Measurements from ENCODE around the gene WIPF2.

WIPF2 gene, protein sequence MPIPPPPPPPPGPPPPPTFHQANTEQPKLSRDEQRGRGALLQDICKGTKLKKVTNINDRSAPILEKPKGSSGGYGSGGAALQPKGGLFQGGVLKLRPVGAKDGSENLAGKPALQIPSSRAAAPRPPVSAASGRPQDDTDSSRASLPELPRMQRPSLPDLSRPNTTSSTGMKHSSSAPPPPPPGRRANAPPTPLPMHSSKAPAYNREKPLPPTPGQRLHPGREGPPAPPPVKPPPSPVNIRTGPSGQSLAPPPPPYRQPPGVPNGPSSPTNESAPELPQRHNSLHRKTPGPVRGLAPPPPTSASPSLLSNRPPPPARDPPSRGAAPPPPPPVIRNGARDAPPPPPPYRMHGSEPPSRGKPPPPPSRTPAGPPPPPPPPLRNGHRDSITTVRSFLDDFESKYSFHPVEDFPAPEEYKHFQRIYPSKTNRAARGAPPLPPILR

GRCh38 chr17:40218740-40219593, at the start of gene WIPF2:
Gene WIPF2, plus strand, starts transcription at chr17:40219304. Its CDS starts 37,156 bp downstream, at chr17:40256460.
- Histone ChIP-seq H3K27ac (peak within 1 kb of the TSS; percentile 91), H3K79me2 (peaks cover 24% of the 10 kb centered on the region), H3K9ac (peak within 1 kb of the TSS; percentile 70), H3K4me3 (ENCODE audit: low read depth, low read length) (peak within 1 kb of the TSS; percentile 86), H3K9me3 (ENCODE audit: control insufficient read depth, low read length) (no peaks in the 10 kb centered on the region), H3K4me1 (peaks cover 6% of the 10 kb centered on the region), H2AFZ (peak within 1 kb of the TSS; percentile 95), H3K27me3 (ENCODE audit: control insufficient read depth, insufficient read depth, low read length) (no peaks in the 10 kb centered on the region), H3K4me2 (ENCODE audit: low read length) (peak within 1 kb of the TSS; percentile 89), H3K36me3 (ENCODE audit: control insufficient read depth, insufficient read depth, low read length) (no peaks in the 10 kb centered on the region)
- peak; percentile 88 for TF ChIP-seq CTCF (IDR thresholded peaks at IDR 0.05)

DNA sequence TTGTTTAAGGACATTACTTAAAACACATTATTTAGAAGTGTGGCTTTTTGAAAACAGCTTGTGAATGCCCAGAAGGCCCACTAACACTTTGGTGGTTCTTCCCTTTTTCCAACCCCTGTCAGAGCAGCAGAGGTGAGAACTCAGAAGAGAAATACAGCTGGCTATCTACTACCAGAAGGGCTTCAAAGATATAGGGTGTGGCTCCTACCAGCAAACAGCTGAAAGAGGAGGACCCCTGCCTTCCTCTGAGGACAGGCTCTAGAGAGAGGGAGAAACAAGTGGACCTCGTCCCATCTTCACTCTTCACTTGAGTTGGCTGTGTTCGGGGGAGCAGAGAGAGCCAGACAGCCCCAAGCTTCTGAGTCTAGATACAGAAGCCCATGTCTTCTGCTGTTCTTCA, 48.8 kb upstream of the WIPF2 start:
- no peak overlapping the region for H3K27ac ChIP-seq

DNA sequence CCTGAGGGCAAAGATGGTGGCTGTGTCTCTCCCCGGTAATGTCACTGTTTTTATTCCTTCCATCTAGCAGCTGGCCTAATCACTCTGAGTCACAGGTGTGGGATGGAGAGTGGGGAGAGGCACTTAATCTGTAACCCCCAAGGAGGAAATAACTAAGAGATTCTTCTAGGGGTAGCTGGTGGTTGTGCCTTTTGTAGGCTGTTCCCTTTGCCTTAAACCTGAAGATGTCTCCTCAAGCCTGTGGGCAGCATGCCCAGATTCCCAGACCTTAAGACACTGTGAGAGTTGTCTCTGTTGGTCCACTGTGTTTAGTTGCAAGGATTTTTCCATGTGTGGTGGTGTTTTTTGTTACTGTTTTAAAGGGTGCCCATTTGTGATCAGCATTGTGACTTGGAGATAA, 47.4 kb upstream of the WIPF2 start:
- no peak overlapping the region for H2AFZ ChIP-seq
- peaks cover 2% of the 10 kb centered on the region for H3K79me2 ChIP-seq
- no peaks in the 10 kb centered on the region for H3K36me3 ChIP-seq (ENCODE audit: control insufficient read depth, insufficient read depth, low read length)
- no peaks in the 10 kb centered on the region for H3K9me3 ChIP-seq (ENCODE audit: control insufficient read depth, low read length)
- no peak overlapping the region for H3K9ac ChIP-seq
- H3K27me3 ChIP-seq (ENCODE audit: control insufficient read depth, insufficient read depth, low read length): no peaks in the 10 kb centered on the region
- H3K27ac ChIP-seq: no peak overlapping the region
- no peaks in the 10 kb centered on the region for H3K4me1 ChIP-seq
- H3K4me3 ChIP-seq (ENCODE audit: low read depth, low read length): no peak overlapping the region
- no peak for TF ChIP-seq CTCF (IDR thresholded peaks at IDR 0.05)
- H3K4me2 ChIP-seq (ENCODE audit: low read length): no peak overlapping the region

More for the DNA sequence above, 48.8 kb upstream of the WIPF2 start:
- Histone ChIP-seq H3K36me3 (ENCODE audit: control insufficient read depth, insufficient read depth, low read length) (no peaks in the 10 kb centered on the region), H3K9ac (no peak overlapping the region), H2AFZ (no peak overlapping the region), H3K4me1 (no peaks in the 10 kb centered on the region), H3K79me2 (peaks cover 2% of the 10 kb centered on the region), H3K27me3 (ENCODE audit: control insufficient read depth, insufficient read depth, low read length) (no peaks in the 10 kb centered on the region), H3K9me3 (ENCODE audit: control insufficient read depth, low read length) (no peaks in the 10 kb centered on the region), H3K4me2 (ENCODE audit: low read length) (no peak overlapping the region), H3K4me3 (ENCODE audit: low read depth, low read length) (no peak overlapping the region)
- TF ChIP-seq CTCF (IDR thresholded peaks at IDR 0.05): no peak

- H3K9me3 ChIP-seq (ENCODE audit: control insufficient read depth, low read length): no peaks in the 10 kb centered on the region
- no peak overlapping the region for H3K9ac ChIP-seq
- no peak overlapping the region for H3K4me3 ChIP-seq (ENCODE audit: low read depth, low read length)
- no peak for TF ChIP-seq CTCF (IDR thresholded peaks at IDR 0.05)
- H3K27ac ChIP-seq: no peak overlapping the region
- H3K4me1 ChIP-seq: no peaks in the 10 kb centered on the region
- no peak overlapping the region for H3K4me2 ChIP-seq (ENCODE audit: low read length)
- H3K36me3 ChIP-seq (ENCODE audit: control insufficient read depth, insufficient read depth, low read length): no peaks in the 10 kb centered on the region
- no peaks in the 10 kb centered on the region for H3K27me3 ChIP-seq (ENCODE audit: control insufficient read depth, insufficient read depth, low read length)
- H2AFZ ChIP-seq: no peak overlapping the region
- peaks cover 2% of the 10 kb centered on the region for H3K79me2 ChIP-seq
These were observed 45.9 kb upstream of the WIPF2 start for GRCh38 chr17:40173091-40173777.

Measured in parathyroid adenoma (tissue), 2 donors.